ENCODE results near the gene CDC42SE1. TPM values are rescaled to one million over a fixed set of nuclear protein-coding genes. Genes with fewer than 3 reads are reported as not detected.

CDC42SE1 gene
- total RNA-seq, 4 donors from 2014 or later: 41.1 to 58.2 (median 49.6) TPM

DNA sequence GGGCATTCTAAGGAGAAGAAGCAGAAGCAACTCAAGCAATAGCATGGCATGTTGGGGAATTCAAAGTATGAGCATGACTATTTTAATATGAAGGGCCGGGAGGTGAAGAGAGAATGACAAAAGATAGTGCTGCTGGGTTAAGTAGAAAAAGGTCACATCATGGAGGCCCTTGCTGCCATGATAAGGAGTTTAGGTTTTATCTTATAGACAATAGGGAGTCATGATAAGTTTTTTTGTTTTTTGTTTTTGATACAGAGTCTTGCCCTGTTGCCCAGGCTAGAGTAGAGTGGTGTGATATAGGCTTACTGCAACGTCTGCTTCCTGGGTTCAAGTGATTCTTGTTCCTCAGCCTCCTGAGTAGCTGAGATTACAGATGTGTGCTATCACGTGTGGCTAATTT is 19.9 kb downstream of the CDC42SE1 start:
- intact Hi-C loops (cut with DNase I): no loop called here
- Histone ChIP-seq H3K4me3 (no peak overlapping the region), H3K4me1 (peaks cover 0 to 9% (median 0%) of the 10 kb centered on the region in 4 donors), H3K27me3 (no peaks in the 10 kb centered on the region), H3K9me3 (no peaks in the 10 kb centered on the region), H3K27ac (replicated peaks in 1 of 4) (no peak overlapping the region), H3K36me3 (peaks cover 5 to 14% (median 12%) of the 10 kb centered on the region in 4 donors)
- TF ChIP-seq POLR2A (IDR thresholded peaks at IDR 0.05; ENCODE audit: low read depth) (no peak), EP300 (IDR thresholded peaks at IDR 0.05) (no peak), POLR2AphosphoS5 (IDR thresholded peaks at IDR 0.05) (no peak)
- TF ChIP-seq, protein P1, sequence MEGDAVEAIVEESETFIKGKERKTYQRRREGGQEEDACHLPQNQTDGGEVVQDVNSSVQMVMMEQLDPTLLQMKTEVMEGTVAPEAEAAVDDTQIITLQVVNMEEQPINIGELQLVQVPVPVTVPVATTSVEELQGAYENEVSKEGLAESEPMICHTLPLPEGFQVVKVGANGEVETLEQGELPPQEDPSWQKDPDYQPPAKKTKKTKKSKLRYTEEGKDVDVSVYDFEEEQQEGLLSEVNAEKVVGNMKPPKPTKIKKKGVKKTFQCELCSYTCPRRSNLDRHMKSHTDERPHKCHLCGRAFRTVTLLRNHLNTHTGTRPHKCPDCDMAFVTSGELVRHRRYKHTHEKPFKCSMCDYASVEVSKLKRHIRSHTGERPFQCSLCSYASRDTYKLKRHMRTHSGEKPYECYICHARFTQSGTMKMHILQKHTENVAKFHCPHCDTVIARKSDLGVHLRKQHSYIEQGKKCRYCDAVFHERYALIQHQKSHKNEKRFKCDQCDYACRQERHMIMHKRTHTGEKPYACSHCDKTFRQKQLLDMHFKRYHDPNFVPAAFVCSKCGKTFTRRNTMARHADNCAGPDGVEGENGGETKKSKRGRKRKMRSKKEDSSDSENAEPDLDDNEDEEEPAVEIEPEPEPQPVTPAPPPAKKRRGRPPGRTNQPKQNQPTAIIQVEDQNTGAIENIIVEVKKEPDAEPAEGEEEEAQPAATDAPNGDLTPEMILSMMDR (IDR thresholded peaks at IDR 0.05): no peak
- no peak for DNase-seq (ENCODE audit: extremely low spot score)
- 91% methylated on average over 3 of the region's 3 CpGs for WGBS

DNA sequence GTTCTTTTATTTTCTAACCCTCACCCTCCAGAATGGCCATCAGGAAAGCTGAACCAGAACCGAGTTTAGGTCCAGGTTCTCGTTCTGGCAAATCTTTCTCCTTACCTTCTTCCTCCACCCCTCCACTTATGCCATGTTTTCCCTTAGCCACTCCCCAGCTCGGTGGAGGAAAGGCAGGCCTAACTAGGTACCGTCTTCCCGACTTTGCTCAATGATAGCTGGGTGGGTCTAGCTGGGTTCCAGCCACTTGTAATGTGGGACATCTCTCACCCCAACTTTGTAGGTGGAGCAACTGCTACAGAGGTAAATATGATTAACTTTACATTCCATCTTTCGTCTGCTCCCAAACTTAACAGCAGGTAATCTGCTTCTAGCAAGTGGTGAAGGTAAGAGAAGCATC is 22.4 kb downstream of the CDC42SE1 start:
- H3K4me1 ChIP-seq: peaks cover 0 to 9% (median 0%) of the 10 kb centered on the region in 4 donors
- no peak overlapping the region for H3K4me3 ChIP-seq
- no peaks in the 10 kb centered on the region for H3K27me3 ChIP-seq
- intact Hi-C loops (cut with DNase I): no loop called here
- no peak for DNase-seq (ENCODE audit: extremely low spot score)
- H3K27ac ChIP-seq (replicated peaks in 1 of 4): no peak overlapping the region
- no peaks in the 10 kb centered on the region for H3K9me3 ChIP-seq
- peaks cover 20 to 36% (median 32%) of the 10 kb centered on the region in 4 donors for H3K36me3 ChIP-seq
- TF ChIP-seq EP300 (IDR thresholded peaks at IDR 0.05) (no peak), POLR2A (IDR thresholded peaks at IDR 0.05; ENCODE audit: low read depth) (no peak), POLR2AphosphoS5 (IDR thresholded peaks at IDR 0.05) (no peak)
- TF ChIP-seq, protein P1 (IDR thresholded peaks at IDR 0.05): no peak
- 81% methylated on average over 6 of the region's 6 CpGs for WGBS

DNA sequence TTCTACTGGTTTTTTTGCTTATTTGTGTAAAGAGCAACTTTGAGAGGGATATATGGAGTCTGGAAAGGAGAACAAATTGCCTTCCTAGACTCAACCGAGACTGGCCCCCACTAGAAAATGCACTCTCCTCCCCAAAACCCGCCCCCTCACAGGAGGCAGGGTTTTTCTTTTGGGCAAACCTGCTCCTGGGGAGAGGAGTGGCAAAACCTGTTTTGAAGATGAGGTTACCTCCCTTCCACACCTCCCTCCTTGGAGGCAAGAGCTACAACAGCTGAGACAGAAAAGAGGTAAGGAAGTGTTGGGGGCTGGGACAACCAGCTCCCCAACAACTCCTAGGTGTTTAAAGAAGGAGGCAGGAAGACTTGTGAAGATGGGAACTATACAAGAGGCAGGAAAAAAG is 23.1 kb downstream of the CDC42SE1 start, which contains the start of gene BNIPL:
Gene BNIPL, plus strand, starts transcription at position 231 of the 400 bp plus-strand sequence. Its CDS starts 140 bp downstream, at position 371.
- no peaks in the 10 kb centered on the region for H3K9me3 ChIP-seq
- no peak for DNase-seq (ENCODE audit: extremely low spot score)
- H3K36me3 ChIP-seq: peaks cover 20 to 41% (median 39%) of the 10 kb centered on the region in 4 donors
- H3K4me3 ChIP-seq: no peak within 1 kb of the TSS
- H3K27ac ChIP-seq (replicated peaks in 1 of 4): no peak within 1 kb of the TSS
- no peaks in the 10 kb centered on the region for H3K27me3 ChIP-seq
- TF ChIP-seq POLR2A (IDR thresholded peaks at IDR 0.05; ENCODE audit: low read depth): no peak
- no peak for TF ChIP-seq POLR2AphosphoS5 (IDR thresholded peaks at IDR 0.05)
- TF ChIP-seq EP300 (IDR thresholded peaks at IDR 0.05): no peak
- TF ChIP-seq, protein P1 (IDR thresholded peaks at IDR 0.05): no peak
- 55% methylated on average over 2 of the region's 2 CpGs for WGBS
- intact Hi-C loops (cut with DNase I): no loop called here
- H3K4me1 ChIP-seq: peaks cover 0 to 9% (median 0%) of the 10 kb centered on the region in 4 donors

DNA sequence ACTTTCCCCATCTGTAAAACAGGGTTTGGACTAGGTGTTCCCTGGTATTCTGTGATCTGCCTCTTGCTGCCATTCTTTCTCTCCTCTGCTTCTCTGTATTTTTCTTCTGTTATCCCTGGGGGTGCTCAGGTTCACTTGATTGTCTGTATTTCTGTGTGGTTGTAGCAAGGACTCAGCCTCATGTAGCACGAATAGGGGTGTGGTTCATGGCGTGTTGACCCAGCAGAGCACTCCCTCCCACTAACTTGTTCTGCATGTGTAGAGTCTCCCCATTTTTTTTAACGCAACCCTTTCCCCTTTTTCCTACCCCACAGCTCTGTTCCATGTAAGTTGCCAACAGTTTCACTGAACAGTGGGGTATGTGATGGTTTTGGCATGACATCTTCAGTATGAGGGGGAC is 24.3 kb downstream of the CDC42SE1 start:
- no peak for DNase-seq (ENCODE audit: extremely low spot score)
- no peak for TF ChIP-seq EP300 (IDR thresholded peaks at IDR 0.05)
- TF ChIP-seq, protein P1 (IDR thresholded peaks at IDR 0.05): no peak
- TF ChIP-seq POLR2A (IDR thresholded peaks at IDR 0.05; ENCODE audit: low read depth): no peak
- TF ChIP-seq POLR2AphosphoS5 (IDR thresholded peaks at IDR 0.05): no peak
- H3K4me3 ChIP-seq: no peak overlapping the region
- H3K27me3 ChIP-seq: no peaks in the 10 kb centered on the region
- H3K4me1 ChIP-seq: peaks cover 0 to 9% (median 0%) of the 10 kb centered on the region in 4 donors
- intact Hi-C loops (cut with DNase I): no loop called here
- H3K27ac ChIP-seq (replicated peaks in 1 of 4): no peak overlapping the region
- H3K9me3 ChIP-seq: no peaks in the 10 kb centered on the region
- WGBS: 88% methylated on average over 3 of the region's 3 CpGs
- H3K36me3 ChIP-seq: peaks cover 20 to 53% (median 50%) of the 10 kb centered on the region in 4 donors

DNA sequence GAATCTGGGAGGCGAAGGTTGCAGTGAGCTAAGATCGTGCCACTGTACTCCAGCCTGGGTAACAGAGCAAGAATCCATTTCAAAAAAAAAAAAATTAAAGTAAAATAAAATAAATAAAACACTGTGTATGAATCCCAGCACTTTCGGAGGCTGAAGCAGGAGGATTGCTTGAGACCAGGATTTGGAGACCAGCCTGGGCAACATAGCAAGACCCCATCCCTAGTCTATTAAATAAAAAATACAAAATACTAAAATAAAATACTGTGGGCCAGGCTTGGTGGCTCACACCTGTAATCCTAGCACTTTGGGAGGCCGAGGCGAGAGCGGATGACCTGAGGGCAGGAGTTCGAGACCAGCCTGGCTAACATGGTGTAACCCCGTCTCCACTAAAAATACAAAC is 27.3 kb downstream of the CDC42SE1 start:
- TF ChIP-seq POLR2A (IDR thresholded peaks at IDR 0.05; ENCODE audit: low read depth): no peak
- TF ChIP-seq POLR2AphosphoS5 (IDR thresholded peaks at IDR 0.05): no peak
- TF ChIP-seq, protein P1 (IDR thresholded peaks at IDR 0.05): no peak
- 95% methylated on average over 8 of the region's 8 CpGs for WGBS
- no peak overlapping the region for H3K27ac ChIP-seq (replicated peaks in 1 of 4)
- H3K36me3 ChIP-seq: peaks cover 37 to 83% (median 79%) of the 10 kb centered on the region in 4 donors
- DNase-seq (ENCODE audit: extremely low spot score): no peak
- H3K9me3 ChIP-seq: no peaks in the 10 kb centered on the region
- peaks cover 0 to 6% (median 0%) of the 10 kb centered on the region in 4 donors for H3K4me1 ChIP-seq
- no peak overlapping the region for H3K4me3 ChIP-seq
- no peaks in the 10 kb centered on the region for H3K27me3 ChIP-seq
- intact Hi-C loops (cut with DNase I): no loop called here

Data from esophagus muscularis mucosa (tissue), 4 donors.